HCT116 (cell line): ENCODE measurements around the gene KIAA1549. TPM values are rescaled to one million over a fixed set of nuclear protein-coding genes. Genes with fewer than 3 reads are reported as not detected.

Experiments
- ATAC-seq: fragments of 200-7000 bp; cut with Tn5 transposase; 2 replicates; pipeline ENCODE4 v1.9.1; 2020; ENCODE audit warnings: mild to moderate bottlenecking, moderate library complexity
- BruUV-seq: library from RNA; stranded (reverse); fragments of 400-500 nt; replicated peaks from 2 replicates; lab custom pipeline; 2021; lab: Mats Ljungman, UMichigan
- CTCF ChIA-PET: fragments of 300-600 bp; sonication (Branson Sonifier 250); formaldehyde crosslinking; loops from one replicate; lab custom pipeline; 2021; ENCODE audit warnings: antibody characterized with exemption; lab: Charles Lee
- POLR2A ChIA-PET: fragments of 300-600, 350-600 bp; sonication (Branson Sonifier 250); formaldehyde crosslinking; loops from one replicate; lab custom pipeline; 2021; ENCODE audit warnings: antibody characterized with exemption; lab: Charles Lee
- RAD21 ChIA-PET, 2 experiments: fragments of 300-600 bp; sonication (Branson Sonifier 250); formaldehyde crosslinking; loops; one replicate each; lab custom pipeline; 2023; ENCODE audit warnings: low total read pairs in 2 of 2; ENCODE audit not compliant: uncharacterized antibody in 2 of 2, unreplicated experiment in 2 of 2, low non-redundant PET in 1 of 2; lab: Charles Lee
- DNase-seq: peaks from one replicate; pipeline ENCODE4 v3.0.0-alpha.2; 2010; ENCODE audit warnings: low read depth, low spot score
- H2AFZ ChIP-seq: fragments of 200-600 bp; shearing (Covaris generic), sonication (generic); 2 replicates; pipeline ENCODE4 v1.6.1; 2017; ENCODE audit warnings: low read depth, mixed run types, mixed read lengths, antibody characterized with exemption, low read length; ENCODE audit not compliant: poor library complexity, severe bottlenecking
- H3K27ac ChIP-seq: 2 replicates; pipeline ENCODE4 v1.5.1; 2012; ENCODE audit warnings: low read depth, low read length
- H3K27me3 ChIP-seq: fragments of 200-600 bp; sonication (generic); 2 replicates; pipeline ENCODE4 v1.6.1; 2016; ENCODE audit warnings: mixed run types, low read length, mixed read lengths; ENCODE audit not compliant: insufficient read depth
- H3K36me3 ChIP-seq, 2 experiments: fragments of 200-500 bp in 1 of 2; fragments of 200-600 bp in 1 of 2; sonication (Bioruptor generic) in 1 of 2; sonication (generic) in 1 of 2; 2 replicates each; pipeline versions ENCODE4 v1.5.1 to v1.6.1; 2014 to 2016; ENCODE audit warnings: low read length in 2 of 2, inconsistent platforms in 1 of 2, mixed read lengths in 1 of 2, mixed run types in 1 of 2; ENCODE audit not compliant: insufficient read depth in 2 of 2, control insufficient read depth in 1 of 2
- H3K4me1 ChIP-seq, 2 experiments: fragments of 200-600 bp in 1 of 2; sonication (generic) in 1 of 2; 2 replicates each; pipeline versions ENCODE4 v1.5.1 to v1.6.1; 2012 to 2017; ENCODE audit warnings: low read length in 2 of 2, inconsistent platforms in 1 of 2, mild to moderate bottlenecking in 1 of 2, mixed read lengths in 1 of 2, mixed run types in 1 of 2, moderate library complexity in 1 of 2; ENCODE audit not compliant: insufficient read depth in 2 of 2, control insufficient read depth in 1 of 2
- H3K4me2 ChIP-seq: fragments of 200-600 bp; sonication (generic); 2 replicates; pipeline ENCODE4 v1.6.1; 2017; ENCODE audit warnings: mixed run types, low read length, mixed read lengths
- H3K4me3 ChIP-seq, 2 experiments: fragments of 200-600 bp in 1 of 2; sonication (generic) in 1 of 2; replicated peaks in 1 of 2; 2 replicates each; pipeline ENCODE4 v1.5.1; 2011 to 2016; ENCODE audit warnings: low read length in 2 of 2, control low read depth in 1 of 2, low read depth in 1 of 2, mild to moderate bottlenecking in 1 of 2, mixed read lengths in 1 of 2, mixed run types in 1 of 2
- H3K79me2 ChIP-seq: fragments of 200-600 bp; sonication (generic); 2 replicates; pipeline ENCODE4 v1.6.1; 2017; ENCODE audit warnings: mild to moderate bottlenecking, mixed run types, low read length, moderate library complexity, mixed read lengths; ENCODE audit not compliant: insufficient read depth
- H3K9ac ChIP-seq: fragments of 200-600 bp; sonication (generic); 2 replicates; pipeline ENCODE4 v1.6.1; 2016; ENCODE audit warnings: low read length, mixed read lengths
- H3K9me2 ChIP-seq: fragments of 200-600 bp; sonication (generic), shearing (Covaris generic); 2 replicates; pipeline ENCODE4 v1.6.1; 2017; ENCODE audit warnings: mixed run types, mild to moderate bottlenecking, moderate library complexity; ENCODE audit not compliant: insufficient read depth
- H3K9me3 ChIP-seq, 2 experiments: fragments of 200-500 bp in 1 of 2; fragments of 200-600 bp in 1 of 2; sonication (Bioruptor generic) in 1 of 2; sonication (generic) in 1 of 2; 2 replicates each; pipeline ENCODE4 v1.6.1; 2014 to 2017; ENCODE audit warnings: low read length in 2 of 2, mixed read lengths in 2 of 2, inconsistent platforms in 1 of 2, low read depth in 1 of 2, mild to moderate bottlenecking in 1 of 2, mixed run types in 1 of 2, moderate library complexity in 1 of 2; ENCODE audit not compliant: control insufficient read depth in 1 of 2, insufficient read depth in 1 of 2
- H4K20me1 ChIP-seq: fragments of 200-600 bp; sonication (generic), shearing (Covaris generic); 2 replicates; pipeline ENCODE4 v1.6.1; 2017; ENCODE audit warnings: mixed run types, mild to moderate bottlenecking, moderate library complexity; ENCODE audit not compliant: insufficient read depth
- CBX3 ChIP-seq: IDR thresholded peaks from 2 replicates; pipeline ENCODE4 v1.6.1; 2012; ENCODE audit warnings: low read depth
- CEBPB ChIP-seq: IDR thresholded peaks from 2 replicates; pipeline ENCODE4 v1.6.1; 2012; ENCODE audit warnings: low read depth
- EZH2 ChIP-seq: fragments of 200-600 bp; sonication (generic); IDR thresholded peaks from 2 replicates; pipeline ENCODE4 v1.6.1; 2017; ENCODE audit warnings: antibody characterized with exemption, mixed run types
- EZH2phosphoT487 ChIP-seq: fragments of 200-600 bp; IDR thresholded peaks from 2 replicates; pipeline ENCODE4 v1.6.1; 2018; ENCODE audit warnings: antibody characterized with exemption, borderline replicate concordance
- JUND ChIP-seq: IDR thresholded peaks from 2 replicates; pipeline ENCODE4 v1.6.1; 2012
- SP1 ChIP-seq: IDR thresholded peaks from 2 replicates; pipeline ENCODE4 v1.6.1; 2012; ENCODE audit warnings: low read depth
- SRF ChIP-seq: IDR thresholded peaks from 2 replicates; pipeline ENCODE4 v1.6.1; 2012; ENCODE audit warnings: low read depth
- YY1 ChIP-seq: IDR thresholded peaks from 2 replicates; pipeline ENCODE4 v1.6.1; 2011; ENCODE audit warnings: low read length, low read depth, moderate library complexity, mild to moderate bottlenecking; ENCODE audit not compliant: insufficient replicate concordance; ENCODE audit errors: extremely low read depth
- intact Hi-C: fragments of 100-400 bp; cut with micrococcal nuclease; formaldehyde crosslinking; loops from 2 replicates; pipeline ENCODE4 v1.10.0; 2022
- total RNA-seq: library from RNA; stranded (reverse); gene quantifications from one replicate; pipeline ENCODE4 v1.2.1, GENCODE V29; 2021; ENCODE audit not compliant: unreplicated experiment
- TF ChIP-seq, protein P1 (sequence below): IDR thresholded peaks from 2 replicates; pipeline ENCODE4 v1.6.1; 2012; ENCODE audit warnings: low read depth

The KIAA1549 gene
- total RNA-seq, 1 experiment from 2014 or later: 3.9 TPM

DNA sequence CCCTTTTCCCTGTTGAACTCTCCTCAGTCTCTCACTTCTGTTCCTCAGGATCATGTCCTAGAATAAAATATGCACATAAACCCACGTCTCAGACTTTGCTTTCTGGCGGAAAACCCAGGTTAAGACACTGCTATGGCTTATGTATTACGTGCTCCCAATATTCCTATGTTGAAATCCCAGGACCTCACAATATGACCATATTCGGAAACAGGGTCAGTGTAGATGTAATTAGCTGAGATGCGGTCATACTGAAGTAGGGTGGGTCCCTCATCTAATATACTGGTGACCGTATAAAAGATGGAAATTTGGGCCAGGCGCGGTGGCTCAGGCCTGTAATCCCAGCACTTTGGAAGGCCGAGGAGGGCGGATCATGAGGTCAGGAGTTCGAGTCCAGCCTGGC, 59.9 kb downstream of the KIAA1549 start (continued):
- TF ChIP-seq, protein P1, sequence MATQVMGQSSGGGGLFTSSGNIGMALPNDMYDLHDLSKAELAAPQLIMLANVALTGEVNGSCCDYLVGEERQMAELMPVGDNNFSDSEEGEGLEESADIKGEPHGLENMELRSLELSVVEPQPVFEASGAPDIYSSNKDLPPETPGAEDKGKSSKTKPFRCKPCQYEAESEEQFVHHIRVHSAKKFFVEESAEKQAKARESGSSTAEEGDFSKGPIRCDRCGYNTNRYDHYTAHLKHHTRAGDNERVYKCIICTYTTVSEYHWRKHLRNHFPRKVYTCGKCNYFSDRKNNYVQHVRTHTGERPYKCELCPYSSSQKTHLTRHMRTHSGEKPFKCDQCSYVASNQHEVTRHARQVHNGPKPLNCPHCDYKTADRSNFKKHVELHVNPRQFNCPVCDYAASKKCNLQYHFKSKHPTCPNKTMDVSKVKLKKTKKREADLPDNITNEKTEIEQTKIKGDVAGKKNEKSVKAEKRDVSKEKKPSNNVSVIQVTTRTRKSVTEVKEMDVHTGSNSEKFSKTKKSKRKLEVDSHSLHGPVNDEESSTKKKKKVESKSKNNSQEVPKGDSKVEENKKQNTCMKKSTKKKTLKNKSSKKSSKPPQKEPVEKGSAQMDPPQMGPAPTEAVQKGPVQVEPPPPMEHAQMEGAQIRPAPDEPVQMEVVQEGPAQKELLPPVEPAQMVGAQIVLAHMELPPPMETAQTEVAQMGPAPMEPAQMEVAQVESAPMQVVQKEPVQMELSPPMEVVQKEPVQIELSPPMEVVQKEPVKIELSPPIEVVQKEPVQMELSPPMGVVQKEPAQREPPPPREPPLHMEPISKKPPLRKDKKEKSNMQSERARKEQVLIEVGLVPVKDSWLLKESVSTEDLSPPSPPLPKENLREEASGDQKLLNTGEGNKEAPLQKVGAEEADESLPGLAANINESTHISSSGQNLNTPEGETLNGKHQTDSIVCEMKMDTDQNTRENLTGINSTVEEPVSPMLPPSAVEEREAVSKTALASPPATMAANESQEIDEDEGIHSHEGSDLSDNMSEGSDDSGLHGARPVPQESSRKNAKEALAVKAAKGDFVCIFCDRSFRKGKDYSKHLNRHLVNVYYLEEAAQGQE: no peak
- TF ChIP-seq EZH2phosphoT487 (no peak), EZH2 (no peak), SP1 (no peak), SRF (no peak)
- TF ChIP-seq, all 23 proteins: peak for 0

DNA sequence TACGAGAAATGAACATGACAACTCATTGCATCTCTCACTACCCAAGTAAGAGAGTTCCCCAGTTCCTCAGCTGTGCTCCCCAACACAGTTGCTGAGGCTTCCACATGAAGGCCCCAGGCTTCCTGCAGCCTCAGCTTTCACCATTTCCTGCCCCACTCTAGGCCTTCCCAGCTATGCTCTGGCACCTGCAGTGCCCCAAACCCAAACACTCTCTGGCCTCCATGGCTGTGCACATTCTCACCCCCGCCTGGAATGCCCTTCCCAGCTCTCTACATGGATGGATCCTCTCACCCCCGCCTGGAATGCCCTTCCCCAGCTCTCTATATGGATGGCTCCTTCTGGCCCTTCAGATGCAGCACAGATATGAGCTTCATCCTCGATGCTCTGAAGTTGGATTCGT, 61.3 kb downstream of the KIAA1549 start:
- Histone ChIP-seq H3K9me3 (no peaks in the 10 kb centered on the region), H3K9me2 (no peaks in the 10 kb centered on the region), H3K79me2 (no peaks in the 10 kb centered on the region), H3K4me1 (no peaks in the 10 kb centered on the region), H3K9ac (no peak overlapping the region), H3K36me3 (no peaks in the 10 kb centered on the region; a peak in 1 of 4 replicates), H3K27me3 (no peaks in the 10 kb centered on the region), H2AFZ (no peak overlapping the region), H3K4me2 (no peak overlapping the region), H3K27ac (no peak overlapping the region), H3K4me3 (no peak overlapping the region), H4K20me1 (no peaks in the 10 kb centered on the region)
- DNase-seq (no peak), ATAC-seq (no peak)
- ChIA-PET POLR2A (no interaction called here), CTCF (interaction anchor here (1.1 kb wide), 1 partner anchor 33 kb away, joined by 3 read pairs; no protein-coding TSS in a partner anchor), RAD21 (no interaction called here)
- TF ChIP-seq JUND: no peak
- TF ChIP-seq, protein P1: no peak
- TF ChIP-seq CBX3: no peak
- TF ChIP-seq YY1: no peak
- TF ChIP-seq CEBPB: no peak
- TF ChIP-seq SRF: no peak
- intact Hi-C loops: no loop called here
- BruUV-seq: no TSS peak
